Measurements from ENCODE around the gene FRMPD2. TPM values are rescaled to one million over a fixed set of nuclear protein-coding genes. Genes with fewer than 3 reads are reported as not detected.

FRMPD2 gene
- not detected in 2 replicates for total RNA-seq

GRCh38 chr10:48274636-48275035 is at the start of gene FRMPD2:
TSS of gene FRMPD2 (minus strand) at chr10:48274696. CDS start at chr10:48274567, 129 bp downstream.

GRCh38 chr10:48306265-48306869 is 31.9 kb upstream of the FRMPD2 start, which contains the start of gene MAPK8:
TSS of gene MAPK8 (plus strand) at chr10:48306677. CDS start at chr10:48401661, 94,984 bp downstream.

Other genes with a start within 250 kb of the FRMPD2 start
- 43.9 and 49.9 TPM in 2 replicates for gene MAPK8, start 32.0 kb upstream of the FRMPD2 start, total RNA-seq

Data from regular cardiac myocyte (primary cell).